IMR-90 (cell line): ENCODE measurements around the gene ENOX1. TPM values are rescaled to one million over a fixed set of nuclear protein-coding genes. Genes with fewer than 3 reads are reported as not detected.

ENCODE experiments used
- ATAC-seq: fragments of 200-7000 bp; cut with Tn5 transposase; 2 replicates; pipeline ENCODE4 v1.9.1; 2020; ENCODE audit warnings: low read depth, mild to moderate bottlenecking, moderate library complexity
- BruUV-seq: library from RNA; stranded (reverse); fragments of 400-500 nt; replicated peaks from 2 replicates; lab custom pipeline; 2021; lab: Mats Ljungman, UMichigan
- CTCF ChIA-PET: fragments of 300-600 bp; formaldehyde crosslinking; extraction: SDS; loops from one replicate; lab custom pipeline; 2021; ENCODE audit warnings: antibody characterized with exemption; lab: Yijun Ruan, JAX
- POLR2A ChIA-PET: fragments of 300-600 bp; sonication (Branson Sonifier 250); formaldehyde crosslinking; loops from one replicate; lab custom pipeline; 2022; ENCODE audit warnings: antibody characterized with exemption; ENCODE audit not compliant: unreplicated experiment; lab: Charles Lee
- DNase-seq: peaks from one replicate; pipeline ENCODE4 v3.0.0; 2013
- H2AFZ ChIP-seq: replicated peaks from 2 replicates; pipeline ENCODE3; 2013; ENCODE audit warnings: low read length, mild to moderate bottlenecking; ENCODE audit not compliant: poor library complexity
- H2AK5ac ChIP-seq: 2 replicates; pipeline ENCODE4 v1.6.1; 2013; ENCODE audit warnings: low read depth, low read length, inconsistent platforms
- H2AK9ac ChIP-seq: replicated peaks from 2 replicates; pipeline ENCODE3; 2013; ENCODE audit warnings: mild to moderate bottlenecking, low read depth, low read length, moderate library complexity; ENCODE audit not compliant: poor library complexity
- H2BK120ac ChIP-seq: 2 replicates; pipeline ENCODE4 v1.6.1; 2013; ENCODE audit warnings: low read depth, low read length, inconsistent platforms
- H2BK15ac ChIP-seq: 3 replicates; pipeline ENCODE4 v1.6.1; 2013; ENCODE audit warnings: low read depth, low read length, inconsistent platforms
- H2BK20ac ChIP-seq: 2 replicates; pipeline ENCODE4 v1.6.1; 2013; ENCODE audit warnings: low read depth, mild to moderate bottlenecking, inconsistent platforms, low read length, moderate library complexity
- H2BK5ac ChIP-seq: 2 replicates; pipeline ENCODE4 v1.6.1; 2013; ENCODE audit warnings: mild to moderate bottlenecking, low read depth, low read length, inconsistent platforms; ENCODE audit not compliant: poor library complexity, severe bottlenecking
- H3K14ac ChIP-seq: replicated peaks from 2 replicates; pipeline ENCODE4 v1.6.1; 2013; ENCODE audit warnings: low read depth, low read length, inconsistent platforms
- H3K18ac ChIP-seq: 2 replicates; pipeline ENCODE4 v1.6.1; 2013; ENCODE audit warnings: low read depth, low read length, control low read depth
- H3K23ac ChIP-seq: 2 replicates; pipeline ENCODE4 v1.6.1; 2013; ENCODE audit warnings: low read depth, low read length, inconsistent platforms
- H3K27ac ChIP-seq: 2 replicates; pipeline ENCODE4 v1.5.1; 2013; ENCODE audit warnings: mild to moderate bottlenecking, control low read depth, low read length; ENCODE audit not compliant: insufficient read depth
- H3K27me3 ChIP-seq: 2 replicates; pipeline ENCODE4 v1.6.1; 2013; ENCODE audit warnings: low read length; ENCODE audit not compliant: control insufficient read depth, insufficient read depth
- H3K36me3 ChIP-seq: 2 replicates; pipeline ENCODE4 v1.6.1; 2013; ENCODE audit warnings: low read length, mixed read lengths; ENCODE audit not compliant: control insufficient read depth, insufficient read depth
- H3K4ac ChIP-seq: 2 replicates; pipeline ENCODE4 v1.6.1; 2013; ENCODE audit warnings: low read depth, low read length, inconsistent platforms
- H3K4me1 ChIP-seq: 2 replicates; pipeline ENCODE4 v1.6.1; 2013; ENCODE audit warnings: low read length, mixed read lengths; ENCODE audit not compliant: control insufficient read depth, insufficient read depth
- H3K4me2 ChIP-seq: 2 replicates; pipeline ENCODE4 v1.6.1; 2013; ENCODE audit warnings: low read depth, mild to moderate bottlenecking, control low read depth, low read length, moderate library complexity
- H3K4me3 ChIP-seq: 2 replicates; pipeline ENCODE4 v1.5.1; 2013; ENCODE audit warnings: low read depth, mild to moderate bottlenecking, control low read depth, low read length, moderate library complexity; ENCODE audit not compliant: insufficient read depth
- H3K56ac ChIP-seq: 2 replicates; pipeline ENCODE4 v1.6.1; 2013; ENCODE audit warnings: low read length, inconsistent platforms; ENCODE audit not compliant: insufficient read depth; ENCODE audit errors: extremely low read depth
- H3K79me1 ChIP-seq, 2 experiments: 2 replicates each; pipeline ENCODE4 v1.6.1; 2013; ENCODE audit warnings: low read length in 2 of 2, inconsistent platforms in 1 of 2, low read depth in 1 of 2
- H3K9ac ChIP-seq: 2 replicates; pipeline ENCODE4 v1.6.1; 2013; ENCODE audit warnings: low read depth, low read length, control low read depth
- H3K9me1 ChIP-seq: 2 replicates; pipeline ENCODE4 v1.6.1; 2013; ENCODE audit warnings: low read length, inconsistent platforms; ENCODE audit not compliant: insufficient read depth
- H3K9me3 ChIP-seq: 2 replicates; pipeline ENCODE4 v1.6.1; 2013; ENCODE audit warnings: low read length; ENCODE audit not compliant: control insufficient read depth, insufficient read depth
- H4K20me1 ChIP-seq: 2 replicates; pipeline ENCODE4 v1.6.1; 2013; ENCODE audit warnings: low read length, inconsistent platforms; ENCODE audit not compliant: insufficient read depth
- H4K5ac ChIP-seq: 2 replicates; pipeline ENCODE4 v1.6.1; 2013; ENCODE audit warnings: mild to moderate bottlenecking, low read depth, low read length, control low read depth
- H4K8ac ChIP-seq, 2 experiments: 2 replicates each; pipeline ENCODE4 v1.6.1; 2013; ENCODE audit warnings: low read depth in 2 of 2, low read length in 2 of 2, control low read depth in 1 of 2, inconsistent platforms in 1 of 2
- H4K91ac ChIP-seq: 2 replicates; pipeline ENCODE4 v1.6.1; 2013; ENCODE audit warnings: low read depth, low read length, inconsistent platforms; ENCODE audit not compliant: insufficient read depth
- POLR2A ChIP-seq: IDR thresholded peaks from 2 replicates; pipeline ENCODE4 v1.6.1; 2012; ENCODE audit warnings: mild to moderate bottlenecking, low read depth, low read length
- RAD21 ChIP-seq: IDR thresholded peaks from 2 replicates; pipeline ENCODE4 v1.6.1; 2012; ENCODE audit warnings: low read length, improper control_type of control experiment
- SMC3 ChIP-seq: fragments of 150-350 bp; IDR thresholded peaks from 2 replicates; pipeline ENCODE4 v1.6.1; 2016; ENCODE audit warnings: low read depth, mild to moderate bottlenecking, antibody characterized with exemption, low read length, moderate library complexity
- WGBS, 2 experiments: methylation state at CpG; one replicate each; pipeline versions ENCODE4 v1.1.5 to v1.1.7; 2013; ENCODE audit warnings: missing lambda C conversion rate in 2 of 2; ENCODE audit not compliant: insufficient read length in 1 of 2; ENCODE audit errors: extremely low coverage in 2 of 2; 5-methylcytosine and 5-hydroxymethylcytosine counted together
- dilution Hi-C: fragments of 300-500 bp; cut with HindIII; formaldehyde crosslinking; loops from one replicate; pipeline ENCODE4 v1.14.3; 2018; ENCODE audit warnings: low sequenced_read_pairs; ENCODE audit not compliant: unreplicated experiment
- in situ Hi-C: fragments of 300-500 bp; cut with MboI; formaldehyde crosslinking; loops from 3 replicates; pipeline ENCODE4 v1.14.3; 2019; ENCODE audit warnings: low sequenced_read_pairs, inconsistent platforms, mixed read lengths
- intact Hi-C: fragments of 100-400 bp; cut with micrococcal nuclease; formaldehyde crosslinking; loops from 2 replicates; pipeline ENCODE4 v1.10.0; 2022
- polyA plus RNA-seq, 3 experiments: library from polyadenylated mRNA; depleted of rRNA; stranded (reverse); fragments of >200 nt; gene quantifications; 2 replicates each; pipeline ENCODE4 v1.2.3, GENCODE V29; 2012; ENCODE audit warnings: low replicate concordance in 1 of 3
- total RNA-seq: library from RNA; depleted of rRNA; stranded (reverse); fragments of >200 nt; gene quantifications from 2 replicates; pipeline ENCODE4 v1.2.3, GENCODE V29; 2012
- TF ChIP-seq, protein P1 (sequence below): conservative IDR thresholded peaks from 2 replicates; pipeline ENCODE4 v1.5.1; 2012; ENCODE audit warnings: mild to moderate bottlenecking, low read depth, low read length, improper control_type of control experiment

Gene ENOX1
- total and polyA plus RNA-seq, 2 of the 4 experiments (the other 2 are of a cell fraction): 0.99 to 1.3 TPM

DNA sequence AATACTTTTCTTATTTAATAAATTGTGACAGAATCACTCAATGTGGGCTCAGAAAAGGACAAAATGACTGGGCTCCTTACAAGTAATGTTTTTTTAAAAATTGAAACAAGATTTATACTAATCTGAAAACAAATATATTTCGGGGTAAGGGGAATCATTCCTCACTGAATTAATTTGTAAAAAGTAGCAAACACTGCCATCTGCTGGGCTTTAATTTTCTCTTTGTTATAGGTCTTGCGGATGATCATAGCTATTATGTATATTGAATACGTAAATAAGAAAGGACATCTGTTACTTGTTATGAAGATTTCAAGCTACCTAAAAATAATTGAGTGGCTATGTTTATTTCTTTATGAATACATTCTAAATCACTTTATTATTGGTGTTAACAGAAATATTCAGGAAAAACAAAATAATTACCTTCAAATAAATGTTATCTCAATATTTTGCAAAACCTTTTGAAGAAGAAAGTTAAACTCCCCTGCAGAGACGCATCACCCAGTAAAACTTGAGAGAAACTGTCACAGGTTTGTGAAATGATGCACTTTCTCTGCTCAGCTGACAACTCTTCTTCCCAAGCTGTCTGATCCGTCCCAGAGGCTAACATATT is 17.8 kb upstream of the ENOX1 start:
- no peaks in the 10 kb centered on the region for H3K79me1 ChIP-seq
- H3K23ac ChIP-seq: peak overlapping the region; percentile 21; the same call in 1 of the 2 replicates
- H3K18ac ChIP-seq: peak overlapping the region; percentile 62; the same call in 1 of the 2 replicates
- POLR2A ChIA-PET: interaction anchor here (0.7 kb wide), 1 partner anchor 503 kb away, joined by 3 read pairs; no protein-coding TSS in a partner anchor
- peak overlapping the region; percentile 74 for H2BK120ac ChIP-seq
- peak overlapping the region; percentile 23; the same call in 1 of the 2 replicates for H3K4ac ChIP-seq
- peak overlapping the region; percentile 71 for H2BK20ac ChIP-seq
- dilution Hi-C loops (no loop called here), intact Hi-C loops (loop anchor here (2.0 to 10.0 kb wide), 5 partner anchors 68 to 1207 kb away; no protein-coding TSS in a partner anchor), in situ Hi-C loops (no loop called here)
- H3K36me3 ChIP-seq: no peaks in the 10 kb centered on the region
- H4K8ac ChIP-seq: peak overlapping the region in 1 of 2 experiments; percentile 77; a peak in 1 of 4 replicates
- peaks cover 5% of the 10 kb centered on the region; the same call in 1 of the 2 replicates for H4K20me1 ChIP-seq
- CTCF ChIA-PET: interaction anchor here (0.6 to 1.0 kb wide), 7 partner anchors 9 to 817 kb away, joined by 3 to 4 read pairs (median 3); no protein-coding TSS in a partner anchor
- H2BK15ac ChIP-seq: peak overlapping the region; percentile 69; the same call in 2 of the 3 replicates
- H3K4me2 ChIP-seq: peak overlapping the region; percentile 77
- no peaks in the 10 kb centered on the region for H3K9me3 ChIP-seq
- peaks cover 6% of the 10 kb centered on the region for H3K9me1 ChIP-seq
- H3K56ac ChIP-seq: no peak overlapping the region
- peak overlapping the region; percentile 11 for H3K14ac ChIP-seq
- H3K4me3 ChIP-seq: peak overlapping the region; percentile 3; the same call in 1 of the 2 replicates
- H3K9ac ChIP-seq: peak overlapping the region; percentile 7
- peak overlapping the region; percentile 82 for H2BK5ac ChIP-seq
- H2AK5ac ChIP-seq: peak overlapping the region; percentile 41; the same call in 1 of the 2 replicates
- BruUV-seq: no TSS peak
- peak overlapping the region; percentile 17 for H2AK9ac ChIP-seq
- ATAC-seq: peak; percentile 82
- WGBS, 2 experiments: no CpG with 5 or more reads among the region's 5 CpGs
- peak overlapping the region; percentile 82 for H2AFZ ChIP-seq
- H3K27ac ChIP-seq: peak overlapping the region; percentile 50; the same call in 1 of the 2 replicates
- no peaks in the 10 kb centered on the region for H3K27me3 ChIP-seq
- peak; percentile 78 for DNase-seq
- peaks cover 2% of the 10 kb centered on the region; the same call in 1 of the 2 replicates for H3K4me1 ChIP-seq
- TF ChIP-seq SMC3: peak; percentile 57
- TF ChIP-seq, protein P1, sequence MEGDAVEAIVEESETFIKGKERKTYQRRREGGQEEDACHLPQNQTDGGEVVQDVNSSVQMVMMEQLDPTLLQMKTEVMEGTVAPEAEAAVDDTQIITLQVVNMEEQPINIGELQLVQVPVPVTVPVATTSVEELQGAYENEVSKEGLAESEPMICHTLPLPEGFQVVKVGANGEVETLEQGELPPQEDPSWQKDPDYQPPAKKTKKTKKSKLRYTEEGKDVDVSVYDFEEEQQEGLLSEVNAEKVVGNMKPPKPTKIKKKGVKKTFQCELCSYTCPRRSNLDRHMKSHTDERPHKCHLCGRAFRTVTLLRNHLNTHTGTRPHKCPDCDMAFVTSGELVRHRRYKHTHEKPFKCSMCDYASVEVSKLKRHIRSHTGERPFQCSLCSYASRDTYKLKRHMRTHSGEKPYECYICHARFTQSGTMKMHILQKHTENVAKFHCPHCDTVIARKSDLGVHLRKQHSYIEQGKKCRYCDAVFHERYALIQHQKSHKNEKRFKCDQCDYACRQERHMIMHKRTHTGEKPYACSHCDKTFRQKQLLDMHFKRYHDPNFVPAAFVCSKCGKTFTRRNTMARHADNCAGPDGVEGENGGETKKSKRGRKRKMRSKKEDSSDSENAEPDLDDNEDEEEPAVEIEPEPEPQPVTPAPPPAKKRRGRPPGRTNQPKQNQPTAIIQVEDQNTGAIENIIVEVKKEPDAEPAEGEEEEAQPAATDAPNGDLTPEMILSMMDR: peak; percentile 64
- no peak for TF ChIP-seq POLR2A
- TF ChIP-seq RAD21: peak; percentile 64
- H4K91ac ChIP-seq: peak overlapping the region; percentile 71
- H4K5ac ChIP-seq: 0 out of 2 replicates have a peak overlapping the region, but pooled peaks have one; percentile 10
